ENCODE results near the gene SLC6A6. TPM values are rescaled to one million over a fixed set of nuclear protein-coding genes. Genes with fewer than 3 reads are reported as not detected.

SLC6A6 gene
- total RNA-seq, 1 donor from 2014 or later, result 32.9 TPM

DNA sequence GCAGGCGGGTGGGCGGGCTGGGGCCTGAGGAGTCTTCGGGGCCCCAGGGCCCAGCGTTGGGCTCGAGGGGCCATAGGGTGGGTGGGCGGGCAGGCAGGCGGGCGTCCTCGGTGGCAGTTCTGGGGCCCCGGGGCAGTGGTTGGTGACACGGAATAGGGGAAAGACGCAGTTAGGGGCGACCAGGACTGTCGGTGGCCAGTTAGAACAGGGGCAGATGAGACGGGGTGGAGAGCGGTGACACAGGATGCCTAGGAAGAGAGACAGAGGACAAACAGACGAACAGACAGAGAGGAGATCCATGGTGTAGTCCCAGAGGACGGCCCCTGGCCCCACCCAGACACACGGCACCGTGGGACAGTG is 101.3 kb downstream of the SLC6A6 start:
- peaks cover 11% of the 10 kb centered on the region for H3K27me3 Mint-ChIP-seq (ENCODE audit: insufficient read depth, low read depth)
- H3K9me3 Mint-ChIP-seq, result peaks cover 20% of the 10 kb centered on the region
- H3K27ac Mint-ChIP-seq, result no peak overlapping the region
- H3K36me3 Mint-ChIP-seq, result peaks cover 16% of the 10 kb centered on the region
- H3K4me1 Mint-ChIP-seq, result peaks cover 10% of the 10 kb centered on the region
- Histone ChIP-seq H3K4me2 (no peak overlapping the region), H3K9me3 (ENCODE audit: low read depth) (no peaks in the 10 kb centered on the region), H3F3A (ENCODE audit: low read depth) (no peaks in the 10 kb centered on the region), H3K4me3 (no peak overlapping the region), H2AFZ (replicated peaks) (no peak overlapping the region), H3K27me3 (no peaks in the 10 kb centered on the region), H3K79me2 (ENCODE audit: low read depth) (no peaks in the 10 kb centered on the region), H3K4me1 (no peaks in the 10 kb centered on the region), H3K9ac (no peak overlapping the region), H3K27ac (no peak overlapping the region), H3K36me3 (no peaks in the 10 kb centered on the region), H4K20me1 (ENCODE audit: low read depth) (no peaks in the 10 kb centered on the region)
- TF ChIP-seq EZH2 (IDR thresholded peaks at IDR 0.05), result no peak
- no peak for TF ChIP-seq EZH2phosphoT487 (IDR thresholded peaks at IDR 0.05)
- no peak for TF ChIP-seq CTCF (IDR thresholded peaks at IDR 0.05)
- DNase-seq (ENCODE audit: low spot score), result no peak
- no peak overlapping the region for H3K4me3 Mint-ChIP-seq

- Mint-ChIP-seq H3K27me3 (ENCODE audit: insufficient read depth, low read depth) (peaks cover 10% of the 10 kb centered on the region), H3K9me3 (peaks cover 20% of the 10 kb centered on the region), H3K27ac (no peak overlapping the region), H3K4me3 (no peak overlapping the region), H3K36me3 (peaks cover 11% of the 10 kb centered on the region), H3K4me1 (peaks cover 15% of the 10 kb centered on the region)
- Histone ChIP-seq H2AFZ (replicated peaks) (no peak overlapping the region), H3K9me3 (ENCODE audit: low read depth) (no peaks in the 10 kb centered on the region), H3K9ac (no peak overlapping the region), H3K79me2 (ENCODE audit: low read depth) (no peaks in the 10 kb centered on the region), H3K4me3 (no peak overlapping the region), H3F3A (ENCODE audit: low read depth) (no peaks in the 10 kb centered on the region), H3K27me3 (no peaks in the 10 kb centered on the region), H3K4me1 (no peaks in the 10 kb centered on the region), H4K20me1 (ENCODE audit: low read depth) (no peaks in the 10 kb centered on the region), H3K27ac (no peak overlapping the region), H3K4me2 (no peak overlapping the region), H3K36me3 (no peaks in the 10 kb centered on the region)
- DNase-seq (ENCODE audit: low spot score), result no peak
- no peak for TF ChIP-seq EZH2 (IDR thresholded peaks at IDR 0.05)
- no peak for TF ChIP-seq CTCF (IDR thresholded peaks at IDR 0.05)
- no peak for TF ChIP-seq EZH2phosphoT487 (IDR thresholded peaks at IDR 0.05)
Observed at GRCh38 chr3:14505001-14505802, 102.8 kb downstream of the SLC6A6 start.

GRCh38 chr3:14505803-14506500 is 103.5 kb downstream of the SLC6A6 start:
- Mint-ChIP-seq H3K27me3 (ENCODE audit: insufficient read depth, low read depth) (peaks cover 12% of the 10 kb centered on the region), H3K4me1 (peaks cover 15% of the 10 kb centered on the region), H3K36me3 (peaks cover 9% of the 10 kb centered on the region), H3K27ac (no peak overlapping the region), H3K9me3 (peaks cover 17% of the 10 kb centered on the region), H3K4me3 (no peak overlapping the region)
- Histone ChIP-seq H3K9ac (no peak overlapping the region), H3K4me3 (no peak overlapping the region), H3K36me3 (no peaks in the 10 kb centered on the region), H3K4me1 (no peaks in the 10 kb centered on the region), H3K4me2 (no peak overlapping the region), H4K20me1 (ENCODE audit: low read depth) (no peaks in the 10 kb centered on the region), H3K79me2 (ENCODE audit: low read depth) (no peaks in the 10 kb centered on the region), H3K27me3 (no peaks in the 10 kb centered on the region), H3F3A (ENCODE audit: low read depth) (no peaks in the 10 kb centered on the region), H3K27ac (no peak overlapping the region), H3K9me3 (ENCODE audit: low read depth) (no peaks in the 10 kb centered on the region), H2AFZ (replicated peaks) (no peak overlapping the region)
- TF ChIP-seq EZH2 (IDR thresholded peaks at IDR 0.05), result no peak
- TF ChIP-seq EZH2phosphoT487 (IDR thresholded peaks at IDR 0.05), result no peak
- TF ChIP-seq CTCF (IDR thresholded peaks at IDR 0.05), result no peak
- no peak for DNase-seq (ENCODE audit: low spot score)

Data from neural progenitor cell (in vitro differentiated cells).